Tibial nerve (tissue), 4 donors: ENCODE data around the gene TRAPPC4. TPM values are rescaled to one million over a fixed set of nuclear protein-coding genes. Genes with fewer than 3 reads are reported as not detected.

ENCODE experiments used
- DNase-seq, 2 donors: peaks; one replicate each; pipeline ENCODE4 v3.0.0-alpha.2; 2019; ENCODE audit warnings: low spot score in 2 of 2
- H3K27ac ChIP-seq, 4 donors: fragments of 200-600 bp; sonication (generic) in 3 of 4; one replicate each; pipeline ENCODE4 v1.5.1; 2017 to 2019; ENCODE audit warnings: mild to moderate bottlenecking in 1 of 4
- H3K27me3 ChIP-seq, 2 donors: fragments of 200-600 bp; sonication (generic) in 1 of 2; one replicate each; pipeline versions ENCODE4 v1.5.1 to v1.6.0; 2017 to 2019
- H3K36me3 ChIP-seq, 3 donors: fragments of 200-600 bp; sonication (generic); one replicate each; pipeline ENCODE4 v1.5.1; 2018 to 2019
- H3K4me1 ChIP-seq, 4 donors: fragments of 200-600 bp; sonication (generic) in 3 of 4; one replicate each; pipeline ENCODE4 v1.5.1; 2017 to 2019
- H3K4me3 ChIP-seq, 4 donors: fragments of 200-600 bp; sonication (generic) in 3 of 4; one replicate each; pipeline ENCODE4 v1.5.1; 2017 to 2019; ENCODE audit warnings: mild to moderate bottlenecking in 1 of 4, moderate library complexity in 1 of 4
- H3K9me3 ChIP-seq, 4 donors: fragments of 200-600 bp; sonication (generic) in 3 of 4; one replicate each; pipeline ENCODE4 v1.5.1; 2017 to 2019
- EP300 ChIP-seq, 2 donors: sonication (generic); formaldehyde crosslinking; IDR thresholded peaks; one replicate each; pipeline ENCODE4 v1.6.1; 2017; ENCODE audit warnings: antibody characterized with exemption in 2 of 2, mild to moderate bottlenecking in 1 of 2
- POLR2A ChIP-seq, 2 donors: fragments of 450-650 bp; IDR thresholded peaks; one replicate each; pipeline ENCODE4 v1.6.1; 2017; ENCODE audit warnings: antibody characterized with exemption in 2 of 2, mild to moderate bottlenecking in 2 of 2, moderate library complexity in 2 of 2
- WGBS, 2 donors: methylation state at CpG; one replicate each; pipeline ENCODE4 v1.1.5; 2018; 5-methylcytosine and 5-hydroxymethylcytosine counted together
- total RNA-seq, 4 donors: library from RNA; depleted of rRNA; stranded (reverse); fragments of >200 nt; gene quantifications; one replicate each; pipeline ENCODE4 v1.1.0, GENCODE V29; 2016
- TF ChIP-seq, protein P1 (sequence below), 5 experiments: fragments of 200-600 bp in 3 of 5; fragments of 450-650 bp in 2 of 5; sonication (generic) in 3 of 5; IDR thresholded peaks; one replicate each; pipeline ENCODE4 v1.5.1; 2016 to 2019; ENCODE audit warnings: antibody characterized with exemption in 5 of 5, mild to moderate bottlenecking in 3 of 5, moderate library complexity in 2 of 5

TRAPPC4 gene
- total RNA-seq, 4 donors from 2014 or later, result 64.7 to 92.0 (median 81.8) TPM

- Histone ChIP-seq H3K4me3 (no peak overlapping the region), H3K27ac (no peak overlapping the region), H3K9me3 (no peaks in the 10 kb centered on the region), H3K27me3 (no peaks in the 10 kb centered on the region), H3K36me3 (peaks cover 0 to 30% (median 11%) of the 10 kb centered on the region in 3 donors), H3K4me1 (no peaks in the 10 kb centered on the region)
- 86 to 93% methylated on average over 4 of the region's 4 CpGs for WGBS, 2 donors
- TF ChIP-seq EP300 (IDR thresholded peaks at IDR 0.05) (no peak), POLR2A (IDR thresholded peaks at IDR 0.05) (no peak)
- TF ChIP-seq, protein P1, sequence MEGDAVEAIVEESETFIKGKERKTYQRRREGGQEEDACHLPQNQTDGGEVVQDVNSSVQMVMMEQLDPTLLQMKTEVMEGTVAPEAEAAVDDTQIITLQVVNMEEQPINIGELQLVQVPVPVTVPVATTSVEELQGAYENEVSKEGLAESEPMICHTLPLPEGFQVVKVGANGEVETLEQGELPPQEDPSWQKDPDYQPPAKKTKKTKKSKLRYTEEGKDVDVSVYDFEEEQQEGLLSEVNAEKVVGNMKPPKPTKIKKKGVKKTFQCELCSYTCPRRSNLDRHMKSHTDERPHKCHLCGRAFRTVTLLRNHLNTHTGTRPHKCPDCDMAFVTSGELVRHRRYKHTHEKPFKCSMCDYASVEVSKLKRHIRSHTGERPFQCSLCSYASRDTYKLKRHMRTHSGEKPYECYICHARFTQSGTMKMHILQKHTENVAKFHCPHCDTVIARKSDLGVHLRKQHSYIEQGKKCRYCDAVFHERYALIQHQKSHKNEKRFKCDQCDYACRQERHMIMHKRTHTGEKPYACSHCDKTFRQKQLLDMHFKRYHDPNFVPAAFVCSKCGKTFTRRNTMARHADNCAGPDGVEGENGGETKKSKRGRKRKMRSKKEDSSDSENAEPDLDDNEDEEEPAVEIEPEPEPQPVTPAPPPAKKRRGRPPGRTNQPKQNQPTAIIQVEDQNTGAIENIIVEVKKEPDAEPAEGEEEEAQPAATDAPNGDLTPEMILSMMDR (IDR thresholded peaks at IDR 0.05), result no peak
- DNase-seq, result no peak
These were observed 23.4 kb downstream of the TRAPPC4 start for GRCh38 chr11:119041821-119042514.

GRCh38 chr11:119042927-119043326 is 24.4 kb downstream of the TRAPPC4 start:
- DNase-seq, result no peak
- no peaks in the 10 kb centered on the region for H3K27me3 ChIP-seq
- 89 to 92% methylated on average over 9 of the region's 9 CpGs for WGBS, 2 donors
- H3K36me3 ChIP-seq, result peaks cover 0 to 40% (median 18%) of the 10 kb centered on the region in 3 donors
- H3K4me3 ChIP-seq, result no peak overlapping the region
- no peaks in the 10 kb centered on the region for H3K4me1 ChIP-seq
- no peak for TF ChIP-seq POLR2A (IDR thresholded peaks at IDR 0.05)
- TF ChIP-seq, protein P1 (IDR thresholded peaks at IDR 0.05), result no peak
- no peak overlapping the region for H3K27ac ChIP-seq
- H3K9me3 ChIP-seq, result no peaks in the 10 kb centered on the region

DNA sequence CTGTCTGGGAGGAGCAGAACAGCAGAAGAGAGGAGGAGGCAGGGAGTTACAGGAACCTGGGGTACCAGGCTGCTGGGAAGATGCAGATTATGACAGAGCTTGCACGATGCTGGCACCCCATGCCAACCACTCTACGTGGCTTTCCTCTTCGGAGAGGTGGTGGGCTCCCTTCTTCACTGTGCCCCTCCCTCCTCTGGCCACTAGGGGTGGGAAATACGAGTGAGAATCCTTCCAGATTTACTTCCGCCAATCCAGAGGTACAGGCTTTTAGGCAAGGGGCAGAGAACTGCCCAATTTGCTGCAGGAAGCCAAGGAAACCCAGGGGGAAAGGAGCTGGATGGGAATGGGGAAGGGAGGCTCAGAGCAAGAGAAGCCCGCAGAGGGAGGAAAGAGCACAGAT is 26.1 kb downstream of the TRAPPC4 start:
- H3K4me3 ChIP-seq, result no peak overlapping the region
- H3K9me3 ChIP-seq, result no peaks in the 10 kb centered on the region
- no peaks in the 10 kb centered on the region for H3K27me3 ChIP-seq
- TF ChIP-seq, protein P1 (IDR thresholded peaks at IDR 0.05), result no peak
- TF ChIP-seq POLR2A (IDR thresholded peaks at IDR 0.05), result no peak
- no peaks in the 10 kb centered on the region for H3K4me1 ChIP-seq
- H3K27ac ChIP-seq, result no peak overlapping the region
- 63 to 67% methylated on average over 6 of the region's 6 CpGs for WGBS, 2 donors
- no peak for DNase-seq
- H3K36me3 ChIP-seq, result peaks cover 2 to 57% (median 34%) of the 10 kb centered on the region in 3 donors

GRCh38 chr11:119046489-119046888 is 27.9 kb downstream of the TRAPPC4 start:
- Histone ChIP-seq H3K27me3 (no peaks in the 10 kb centered on the region), H3K27ac (no peak overlapping the region), H3K9me3 (no peaks in the 10 kb centered on the region), H3K36me3 (peaks cover 2 to 74% (median 40%) of the 10 kb centered on the region in 3 donors), H3K4me1 (no peaks in the 10 kb centered on the region), H3K4me3 (no peak overlapping the region)
- WGBS, 2 donors, result 83 to 95% methylated on average over 4 to 6 of the region's 6 CpGs
- TF ChIP-seq, protein P1 (IDR thresholded peaks at IDR 0.05), result no peak
- TF ChIP-seq EP300 (IDR thresholded peaks at IDR 0.05), result no peak
- TF ChIP-seq POLR2A (IDR thresholded peaks at IDR 0.05), result no peak
- DNase-seq, result no peak

DNA sequence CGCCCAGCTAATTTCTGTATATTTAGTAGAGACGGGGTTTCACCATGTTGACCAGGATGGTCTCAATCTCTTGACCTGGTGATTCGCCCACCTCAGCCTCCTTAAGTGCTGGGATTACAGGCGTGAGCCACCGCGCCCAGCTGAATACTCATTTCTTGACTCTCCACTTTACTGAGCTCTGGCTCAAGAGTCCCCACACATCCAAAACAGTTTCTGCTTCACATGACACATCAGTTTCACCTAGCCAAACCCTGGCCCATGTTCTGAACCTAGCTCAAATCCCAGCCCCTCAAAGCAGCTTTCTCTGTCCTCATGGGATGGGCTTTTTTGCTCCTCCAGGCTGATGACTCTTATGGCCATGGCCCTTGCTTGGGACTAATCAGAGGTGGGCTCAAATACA is 28.6 kb downstream of the TRAPPC4 start:
- 92 to 98% methylated on average over 6 of the region's 6 CpGs for WGBS, 2 donors
- Histone ChIP-seq H3K27me3 (no peaks in the 10 kb centered on the region), H3K36me3 (peaks cover 2 to 81% (median 47%) of the 10 kb centered on the region in 3 donors), H3K4me1 (no peaks in the 10 kb centered on the region), H3K9me3 (no peaks in the 10 kb centered on the region), H3K4me3 (no peak overlapping the region), H3K27ac (no peak overlapping the region)
- TF ChIP-seq, protein P1 (IDR thresholded peaks at IDR 0.05), result no peak
- no peak for TF ChIP-seq EP300 (IDR thresholded peaks at IDR 0.05)
- no peak for TF ChIP-seq POLR2A (IDR thresholded peaks at IDR 0.05)
- DNase-seq, result no peak
